OCI-LY1 (cell line): Measurements from ENCODE around the gene CARD16.

Source experiments
- H2AFZ ChIP-seq: fragments of 200-600 bp; sonication (generic), shearing (Covaris generic); 2 replicates; pipeline ENCODE4 v1.6.0; 2014; ENCODE audit warnings: antibody characterized with exemption, mild to moderate bottlenecking, low read length
- H3F3A ChIP-seq: fragments of 200-600 bp; sonication (generic), shearing (Covaris generic); 2 replicates; pipeline ENCODE4 v1.6.0; 2014; ENCODE audit warnings: mild to moderate bottlenecking, antibody characterized with exemption, low read length, moderate library complexity; ENCODE audit not compliant: insufficient read depth
- H3K27ac ChIP-seq: fragments of 200-600 bp; sonication (generic); 2 replicates; pipeline ENCODE4 v1.5.1; 2014; ENCODE audit warnings: low read length, mixed run types, mild to moderate bottlenecking, low read depth; ENCODE audit not compliant: poor library complexity, severe bottlenecking
- H3K27me3 ChIP-seq: fragments of 200-600 bp; sonication (generic); 2 replicates; pipeline ENCODE4 v1.6.0; 2014; ENCODE audit warnings: antibody characterized with exemption, mild to moderate bottlenecking, low read length, moderate library complexity; ENCODE audit not compliant: insufficient read depth
- H3K36me3 ChIP-seq: fragments of 200-600 bp; sonication (generic); 2 replicates; pipeline ENCODE4 v1.6.1; 2014; ENCODE audit warnings: mild to moderate bottlenecking, antibody characterized with exemption, low read length, moderate library complexity, mixed read lengths; ENCODE audit not compliant: insufficient read depth
- H3K4me1 ChIP-seq: fragments of 200-600 bp; sonication (generic); 2 replicates; pipeline ENCODE4 v1.5.1; 2014; ENCODE audit warnings: mild to moderate bottlenecking, low read length, moderate library complexity; ENCODE audit not compliant: insufficient read depth, severe bottlenecking
- H3K4me2 ChIP-seq: fragments of 200-600 bp; sonication (generic), shearing (Covaris generic); 2 replicates; pipeline ENCODE4 v1.6.1; 2014; ENCODE audit warnings: low read length
- H3K4me3 ChIP-seq: fragments of 200-600 bp; sonication (generic); 2 replicates; pipeline ENCODE4 v1.5.1; 2014; ENCODE audit warnings: low read length, low read depth, mild to moderate bottlenecking, mixed read lengths; ENCODE audit not compliant: poor library complexity, severe bottlenecking
- H3K79me2 ChIP-seq: fragments of 200-600 bp; shearing (Covaris generic); 2 replicates; pipeline ENCODE4 v1.6.1; 2016; ENCODE audit warnings: mixed run types, low read length, mixed read lengths; ENCODE audit not compliant: insufficient read depth
- H3K9ac ChIP-seq: fragments of 200-600 bp; sonication (generic), shearing (Covaris generic); 2 replicates; pipeline ENCODE4 v1.6.1; 2014; ENCODE audit warnings: mild to moderate bottlenecking, low read length, mixed read lengths
- H3K9me2 ChIP-seq: fragments of 200-600 bp; sonication (generic), shearing (Covaris generic); 2 replicates; pipeline ENCODE4 v1.6.1; 2014; ENCODE audit warnings: low read depth, mild to moderate bottlenecking, low read length, mixed read lengths
- H3K9me3 ChIP-seq: fragments of 200-600 bp; shearing (Covaris generic); 2 replicates; pipeline ENCODE4 v1.6.1; 2014; ENCODE audit warnings: low read length, mixed read lengths
- H4K20me1 ChIP-seq: fragments of 200-600 bp; sonication (generic), shearing (Covaris generic); 2 replicates; pipeline ENCODE4 v1.6.0; 2016; ENCODE audit warnings: mild to moderate bottlenecking, low read length; ENCODE audit not compliant: insufficient read depth
- EZH2 ChIP-seq: fragments of 200-600 bp; sonication (generic), shearing (Covaris generic); IDR thresholded peaks from 2 replicates; pipeline ENCODE4 v1.8.0; 2017; ENCODE audit warnings: borderline replicate concordance, mixed run types, mild to moderate bottlenecking, antibody characterized with exemption, low read length, moderate library complexity, mixed read lengths
- TF ChIP-seq, protein P1 (sequence below): fragments of 200-600 bp; sonication (generic), shearing (Covaris generic); IDR thresholded peaks from 2 replicates; pipeline ENCODE4 v1.5.1; 2017; ENCODE audit warnings: mild to moderate bottlenecking, antibody characterized with exemption, low read length, moderate library complexity, mixed read lengths

CARD16 gene

GRCh38 chr11:105033343-105033742 is 11.8 kb downstream of the CARD16 start:
- Histone ChIP-seq H3K9ac (no peak overlapping the region), H3K79me2 (no peaks in the 10 kb centered on the region), H3K27ac (no peak overlapping the region), H3K27me3 (no peaks in the 10 kb centered on the region), H3K4me3 (no peak overlapping the region), H4K20me1 (no peaks in the 10 kb centered on the region), H3F3A (no peaks in the 10 kb centered on the region), H2AFZ (no peak overlapping the region), H3K9me2 (no peaks in the 10 kb centered on the region), H3K9me3 (no peaks in the 10 kb centered on the region), H3K4me1 (no peaks in the 10 kb centered on the region), H3K36me3 (no peaks in the 10 kb centered on the region), H3K4me2 (no peak overlapping the region)
- no peak for TF ChIP-seq EZH2
- TF ChIP-seq, protein P1, sequence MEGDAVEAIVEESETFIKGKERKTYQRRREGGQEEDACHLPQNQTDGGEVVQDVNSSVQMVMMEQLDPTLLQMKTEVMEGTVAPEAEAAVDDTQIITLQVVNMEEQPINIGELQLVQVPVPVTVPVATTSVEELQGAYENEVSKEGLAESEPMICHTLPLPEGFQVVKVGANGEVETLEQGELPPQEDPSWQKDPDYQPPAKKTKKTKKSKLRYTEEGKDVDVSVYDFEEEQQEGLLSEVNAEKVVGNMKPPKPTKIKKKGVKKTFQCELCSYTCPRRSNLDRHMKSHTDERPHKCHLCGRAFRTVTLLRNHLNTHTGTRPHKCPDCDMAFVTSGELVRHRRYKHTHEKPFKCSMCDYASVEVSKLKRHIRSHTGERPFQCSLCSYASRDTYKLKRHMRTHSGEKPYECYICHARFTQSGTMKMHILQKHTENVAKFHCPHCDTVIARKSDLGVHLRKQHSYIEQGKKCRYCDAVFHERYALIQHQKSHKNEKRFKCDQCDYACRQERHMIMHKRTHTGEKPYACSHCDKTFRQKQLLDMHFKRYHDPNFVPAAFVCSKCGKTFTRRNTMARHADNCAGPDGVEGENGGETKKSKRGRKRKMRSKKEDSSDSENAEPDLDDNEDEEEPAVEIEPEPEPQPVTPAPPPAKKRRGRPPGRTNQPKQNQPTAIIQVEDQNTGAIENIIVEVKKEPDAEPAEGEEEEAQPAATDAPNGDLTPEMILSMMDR = no peak

DNA sequence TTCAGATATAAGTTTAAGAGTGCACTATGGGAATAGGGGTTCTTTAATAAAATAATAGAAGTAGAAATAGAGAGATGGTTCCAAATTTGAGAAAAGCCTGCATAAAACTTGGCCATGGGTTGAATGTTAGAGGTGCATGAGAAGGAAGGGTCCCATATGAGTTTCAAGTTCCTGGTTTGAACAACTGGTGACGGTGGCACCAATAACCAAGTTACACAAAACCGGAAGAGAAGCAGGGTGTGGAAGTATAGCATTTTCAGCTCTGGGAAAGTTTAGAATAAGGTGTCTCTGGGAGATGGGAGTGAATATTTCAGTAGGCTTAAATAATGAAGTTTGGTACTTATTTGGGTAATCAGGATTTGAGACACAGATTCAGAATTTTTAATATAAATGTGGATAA is 12.6 kb downstream of the CARD16 start:
- Histone ChIP-seq H3K9ac (no peak overlapping the region), H3K27ac (no peak overlapping the region), H3K36me3 (no peaks in the 10 kb centered on the region), H4K20me1 (no peaks in the 10 kb centered on the region), H3K9me3 (no peaks in the 10 kb centered on the region), H2AFZ (no peak overlapping the region), H3K4me2 (no peak overlapping the region), H3K9me2 (no peaks in the 10 kb centered on the region), H3K27me3 (no peaks in the 10 kb centered on the region), H3F3A (no peaks in the 10 kb centered on the region), H3K4me1 (no peaks in the 10 kb centered on the region), H3K79me2 (no peaks in the 10 kb centered on the region), H3K4me3 (no peak overlapping the region)
- no peak for TF ChIP-seq EZH2
- TF ChIP-seq, protein P1 = no peak

GRCh38 chr11:105027678-105028077 is 17.5 kb downstream of the CARD16 start:
- Histone ChIP-seq H3F3A (no peaks in the 10 kb centered on the region), H2AFZ (no peak overlapping the region), H3K27ac (no peak overlapping the region), H3K9me3 (no peaks in the 10 kb centered on the region), H3K4me3 (no peak overlapping the region), H3K79me2 (no peaks in the 10 kb centered on the region), H3K9ac (no peak overlapping the region), H4K20me1 (no peaks in the 10 kb centered on the region), H3K4me2 (no peak overlapping the region), H3K4me1 (no peaks in the 10 kb centered on the region), H3K9me2 (no peaks in the 10 kb centered on the region), H3K27me3 (no peaks in the 10 kb centered on the region), H3K36me3 (no peaks in the 10 kb centered on the region)
- TF ChIP-seq EZH2 = no peak
- TF ChIP-seq, protein P1 = no peak
